GM18873 (cell line): Measurements from ENCODE around the gene LRP1B.
"Not testable (repeated sequence)": the region's sequence is repeated elsewhere in the genome, so short reads cannot be mapped to it uniquely, and the experiment has no call there.

ENCODE experiments used
- ATAC-seq: cut with Tn5 transposase; IDR thresholded peaks from one replicate; pipeline ENCODE4 v1.9.1; 2021; ENCODE audit warnings: mild to moderate bottlenecking, moderate library complexity, moderate number of reproducible peaks; ENCODE audit not compliant: unreplicated experiment, low FRiP score

The LRP1B gene

GRCh38 chr2:141226560-141226959 is 904.3 kb downstream of the LRP1B start:
- no peak for ATAC-seq

- no peak for ATAC-seq
These were observed 923.8 kb downstream of the LRP1B start for GRCh38 chr2:141207036-141207385.

GRCh38 chr2:141201016-141201565 is 929.7 kb downstream of the LRP1B start:
- ATAC-seq, result no peak

- no peak for ATAC-seq
These were observed 930.6 kb downstream of the LRP1B start for GRCh38 chr2:141200191-141200590.

- no peak for ATAC-seq
These were observed 931.1 kb downstream of the LRP1B start for GRCh38 chr2:141199711-141200110.

GRCh38 chr2:141195087-141195486 is 935.7 kb downstream of the LRP1B start:
- ATAC-seq, result no peak

- ATAC-seq, result no peak
These were observed 943.8 kb downstream of the LRP1B start for GRCh38 chr2:141187075-141187439.

GRCh38 chr2:141186413-141187074 is 944.3 kb downstream of the LRP1B start:
- no peak for ATAC-seq

- ATAC-seq, result no peak
These were observed 948.6 kb downstream of the LRP1B start for GRCh38 chr2:141182246-141182645.

GRCh38 chr2:141169117-141169516 is 961.7 kb downstream of the LRP1B start:
- ATAC-seq, result not testable (repeated sequence)

- no peak for ATAC-seq
These were observed 968.5 kb downstream of the LRP1B start for GRCh38 chr2:141162314-141162713.

GRCh38 chr2:141151611-141152286 is 979.1 kb downstream of the LRP1B start:
- no peak for ATAC-seq

GRCh38 chr2:141142025-141142424 is 988.8 kb downstream of the LRP1B start:
- ATAC-seq, result no peak

- ATAC-seq, result no peak
These were observed 993.6 kb downstream of the LRP1B start for GRCh38 chr2:141137122-141137693.

- no peak for ATAC-seq
These were observed 996.9 kb downstream of the LRP1B start for GRCh38 chr2:141133883-141134282.

GRCh38 chr2:141125432-141125831 is 1005.4 kb downstream of the LRP1B start:
- no peak for ATAC-seq

GRCh38 chr2:141118836-141119235 is 1012.0 kb downstream of the LRP1B start:
- no peak for ATAC-seq

GRCh38 chr2:141113301-141113700 is 1017.5 kb downstream of the LRP1B start:
- no peak for ATAC-seq

GRCh38 chr2:141109633-141110032 is 1021.2 kb downstream of the LRP1B start:
- ATAC-seq, result no peak

GRCh38 chr2:141105763-141106162 is 1025.1 kb downstream of the LRP1B start:
- ATAC-seq, result no peak

- ATAC-seq, result no peak
These were observed 1027.6 kb downstream of the LRP1B start for GRCh38 chr2:141103216-141103615.

GRCh38 chr2:141079231-141079630 is 1051.6 kb downstream of the LRP1B start:
- no peak for ATAC-seq
